GM19455 (cell line): Measurements from ENCODE around the gene ARL6IP6.

Source experiments
- ATAC-seq: cut with Tn5 transposase; IDR thresholded peaks from one replicate; pipeline ENCODE4 v1.9.1; 2021; ENCODE audit not compliant: unreplicated experiment

The ARL6IP6 gene

GRCh38 chr2:152792974-152793373 is 74.6 kb downstream of the ARL6IP6 start:
- no peak for ATAC-seq

- no peak for ATAC-seq
Measured at GRCh38 chr2:152796941-152797340, 78.5 kb downstream of the ARL6IP6 start.

- no peak for ATAC-seq
Measured at GRCh38 chr2:152804687-152805408, 86.4 kb downstream of the ARL6IP6 start.

- ATAC-seq: no peak
Measured at GRCh38 chr2:152811916-152812315, 93.5 kb downstream of the ARL6IP6 start.
